HG03460 (cell line): ENCODE measurements around the gene ELMO2.

Experiments used
- ATAC-seq: cut with Tn5 transposase; IDR thresholded peaks from one replicate; pipeline ENCODE4 v1.9.1; 2021; ENCODE audit not compliant: unreplicated experiment

The ELMO2 gene, protein sequence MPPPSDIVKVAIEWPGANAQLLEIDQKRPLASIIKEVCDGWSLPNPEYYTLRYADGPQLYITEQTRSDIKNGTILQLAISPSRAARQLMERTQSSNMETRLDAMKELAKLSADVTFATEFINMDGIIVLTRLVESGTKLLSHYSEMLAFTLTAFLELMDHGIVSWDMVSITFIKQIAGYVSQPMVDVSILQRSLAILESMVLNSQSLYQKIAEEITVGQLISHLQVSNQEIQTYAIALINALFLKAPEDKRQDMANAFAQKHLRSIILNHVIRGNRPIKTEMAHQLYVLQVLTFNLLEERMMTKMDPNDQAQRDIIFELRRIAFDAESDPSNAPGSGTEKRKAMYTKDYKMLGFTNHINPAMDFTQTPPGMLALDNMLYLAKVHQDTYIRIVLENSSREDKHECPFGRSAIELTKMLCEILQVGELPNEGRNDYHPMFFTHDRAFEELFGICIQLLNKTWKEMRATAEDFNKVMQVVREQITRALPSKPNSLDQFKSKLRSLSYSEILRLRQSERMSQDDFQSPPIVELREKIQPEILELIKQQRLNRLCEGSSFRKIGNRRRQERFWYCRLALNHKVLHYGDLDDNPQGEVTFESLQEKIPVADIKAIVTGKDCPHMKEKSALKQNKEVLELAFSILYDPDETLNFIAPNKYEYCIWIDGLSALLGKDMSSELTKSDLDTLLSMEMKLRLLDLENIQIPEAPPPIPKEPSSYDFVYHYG

GRCh38 chr20:46406200-46406985, at the start of gene ELMO2:
Gene ELMO2, minus strand, starts transcription at chr20:46406615. Its CDS starts 12,133 bp downstream, at chr20:46394482.
- peak; percentile 81 for ATAC-seq

DNA sequence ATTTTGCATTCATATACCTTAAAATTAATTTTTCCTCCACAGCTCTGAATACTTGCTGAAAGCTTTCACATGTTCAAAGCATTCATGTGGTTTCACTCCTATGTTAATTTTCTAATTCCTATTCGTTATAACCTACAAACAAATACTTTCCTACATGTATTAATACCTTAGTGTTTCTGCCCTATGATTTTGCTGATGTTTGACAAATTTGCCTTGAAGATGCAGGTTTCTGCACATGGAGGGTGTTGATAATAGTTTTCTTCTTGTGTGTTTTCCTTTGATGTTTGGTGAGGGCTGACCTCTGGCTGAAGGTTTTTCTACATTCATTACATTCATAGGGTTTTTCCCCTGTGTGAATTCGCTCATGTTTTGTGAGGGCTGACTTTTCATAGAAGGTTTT, 49.3 kb upstream of the ELMO2 start:
- ATAC-seq: no peak

DNA sequence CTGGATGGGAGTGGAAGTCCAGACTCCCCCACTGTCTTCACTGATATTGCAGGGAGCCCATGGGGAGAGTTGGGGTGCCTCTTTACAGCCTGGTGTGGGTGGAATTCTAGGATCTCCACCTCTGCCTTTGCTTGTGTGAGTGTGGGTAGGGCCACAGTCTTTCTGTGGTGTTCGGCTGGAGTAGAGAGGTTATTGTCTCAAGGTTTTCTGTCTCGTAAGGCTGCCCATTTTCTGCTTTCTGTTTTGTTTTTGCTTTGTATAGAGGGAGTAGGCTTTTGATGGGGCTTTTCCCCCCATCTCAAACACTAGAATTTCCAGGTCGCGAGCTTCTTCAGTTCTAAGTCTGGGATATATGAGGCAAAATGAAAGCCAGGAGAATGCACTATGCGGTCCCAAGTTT, 40.4 kb upstream of the ELMO2 start:
- ATAC-seq: no peak

- no peak for ATAC-seq
Measured at GRCh38 chr20:46439837-46440236, 33.4 kb upstream of the ELMO2 start.

DNA sequence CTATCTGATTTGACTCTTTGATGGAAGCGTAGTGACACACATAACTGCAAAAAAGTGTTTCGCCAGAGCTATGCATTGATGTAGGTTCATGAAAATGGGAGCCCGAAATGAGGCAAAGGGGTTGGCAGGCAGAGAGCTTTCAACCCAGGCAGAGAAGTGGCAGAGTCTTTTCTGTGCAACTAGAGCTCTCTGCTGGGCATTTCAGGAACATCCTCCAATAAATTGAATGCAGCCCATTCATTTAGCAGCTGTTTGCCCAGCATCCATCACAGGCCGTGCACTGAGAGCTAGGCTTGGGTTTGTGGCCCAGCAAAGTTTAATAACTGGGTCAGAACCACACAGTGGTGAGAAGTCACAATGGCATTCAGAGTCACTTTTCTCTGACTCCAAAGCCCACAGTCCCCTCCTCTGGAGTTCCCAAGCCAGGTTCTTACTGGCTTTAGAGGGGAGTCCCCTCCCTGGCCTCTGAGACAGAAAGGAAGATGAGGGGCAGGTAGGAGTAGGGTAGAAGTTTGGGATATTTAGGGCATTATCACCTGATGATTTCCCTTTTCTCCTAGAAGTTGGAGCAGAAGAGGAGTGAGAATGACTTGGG, 31.8 kb upstream of the ELMO2 start:
- no peak for ATAC-seq

DNA sequence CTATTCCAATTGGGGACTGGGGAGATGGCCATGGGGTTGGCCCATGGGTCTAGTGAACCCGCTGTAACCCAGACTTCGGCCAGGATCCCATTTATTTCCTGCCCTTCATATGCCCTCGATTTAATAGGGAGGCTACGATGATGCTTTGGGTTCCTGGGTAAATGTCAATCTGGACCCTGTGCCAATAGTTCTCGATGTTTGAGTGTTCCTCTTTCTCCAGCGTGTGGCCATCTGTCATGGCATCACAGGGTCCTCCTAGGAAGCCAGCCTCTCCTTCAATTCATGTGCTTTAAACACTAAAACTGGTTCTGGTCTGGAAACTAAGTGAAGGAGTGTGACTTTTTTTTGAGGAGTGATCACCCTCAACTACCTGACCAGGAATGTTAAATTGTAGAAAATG, 28.7 kb upstream of the ELMO2 start:
- ATAC-seq: no peak

- no peak for ATAC-seq
Measured at GRCh38 chr20:46434597-46434996, 28.2 kb upstream of the ELMO2 start.

- ATAC-seq: no peak
Measured at GRCh38 chr20:46433051-46433450, 26.6 kb upstream of the ELMO2 start.

GRCh38 chr20:46430921-46431712, 24.7 kb upstream of the ELMO2 start:
- ATAC-seq: no peak

DNA sequence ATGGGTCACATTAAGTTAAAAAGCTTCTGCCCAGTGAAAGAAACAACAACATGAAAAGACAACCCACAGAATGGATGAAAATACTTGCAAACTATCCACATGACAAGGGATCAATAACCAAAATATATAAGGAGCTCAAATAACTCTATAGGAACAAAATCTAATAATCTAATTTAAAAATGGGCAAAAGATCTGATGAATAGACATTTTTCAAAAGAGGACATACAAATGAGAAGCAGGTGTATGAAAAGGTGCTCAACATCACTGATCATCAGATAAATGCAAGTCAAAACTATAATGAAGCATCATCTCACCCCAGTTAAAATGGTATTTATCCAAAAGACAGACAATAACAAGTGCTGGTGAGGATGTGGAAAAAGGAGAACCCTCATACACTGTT, 21.0 kb upstream of the ELMO2 start:
- ATAC-seq: no peak

DNA sequence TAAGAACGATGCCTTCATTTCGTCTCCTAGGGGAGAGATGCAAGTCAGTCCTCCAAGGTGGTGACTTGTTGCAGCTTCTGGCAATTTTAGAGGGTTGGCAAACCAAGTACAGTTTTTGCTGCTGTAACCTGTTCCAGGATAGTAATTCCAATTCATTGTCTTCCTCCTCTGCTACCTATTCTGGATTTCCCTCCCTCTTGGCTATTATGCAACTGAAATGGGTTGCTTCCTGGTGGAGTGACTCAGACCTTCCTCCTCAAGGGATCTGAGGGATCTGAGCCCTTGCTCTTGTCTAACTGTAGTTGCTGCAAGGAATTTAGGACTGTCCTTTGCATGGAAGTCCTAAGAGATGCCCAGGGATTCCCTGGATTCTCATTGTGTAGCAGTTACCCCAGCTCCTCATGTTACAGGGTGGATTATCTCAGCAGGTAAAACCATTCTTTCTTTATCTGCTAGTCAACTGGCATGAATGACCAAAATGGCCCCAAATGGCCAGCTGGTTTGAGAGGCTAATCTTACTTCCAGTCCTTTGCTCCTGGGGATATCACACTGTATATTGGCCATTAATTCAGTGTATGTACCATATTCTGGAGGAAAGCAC, 17.6 kb upstream of the ELMO2 start:
- no peak for ATAC-seq

DNA sequence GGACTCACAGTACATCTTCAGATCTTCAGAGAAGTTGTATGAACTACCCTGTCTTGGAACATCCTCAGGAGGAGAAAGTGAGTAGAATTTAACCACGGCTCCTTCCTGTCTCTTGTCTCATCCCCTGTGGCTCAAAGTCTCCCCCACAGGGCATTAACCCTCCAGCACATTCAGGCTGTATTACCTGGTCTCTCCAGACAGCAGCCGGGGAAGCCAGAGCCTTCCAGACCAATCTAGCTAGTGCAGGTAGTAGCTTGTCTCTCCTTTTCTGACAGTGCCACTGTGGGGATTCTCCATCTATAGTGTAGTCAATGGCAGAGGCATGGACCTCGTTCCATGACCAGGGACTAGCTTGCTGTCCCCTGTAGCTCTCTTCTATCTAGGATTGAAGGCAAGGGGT, 16.9 kb upstream of the ELMO2 start:
- no peak for ATAC-seq

DNA sequence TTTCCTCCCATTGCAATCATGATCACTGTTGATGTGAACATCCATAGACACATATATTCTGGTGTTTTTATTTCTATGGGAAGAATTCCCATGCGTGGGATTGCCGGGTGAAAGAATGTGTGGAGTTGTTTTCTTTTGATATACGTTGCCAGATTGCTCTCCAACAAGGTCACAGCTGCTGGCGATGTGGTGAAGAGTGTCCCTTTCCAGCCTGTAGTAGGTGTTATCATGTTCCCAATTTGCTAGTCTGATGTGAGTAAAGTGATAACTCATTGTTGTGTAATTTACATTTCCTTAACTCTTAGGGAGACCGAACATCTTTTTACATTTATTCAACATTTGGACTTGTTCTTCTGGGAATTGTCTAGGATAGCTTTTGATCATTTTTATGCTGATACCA, 14.5 kb upstream of the ELMO2 start:
- no peak for ATAC-seq

GRCh38 chr20:46419882-46420281, 13.5 kb upstream of the ELMO2 start:
- no peak for ATAC-seq

GRCh38 chr20:46416839-46417238, 10.4 kb upstream of the ELMO2 start:
- ATAC-seq: no peak

GRCh38 chr20:46416421-46416820, 10.0 kb upstream of the ELMO2 start:
- ATAC-seq: no peak

- ATAC-seq: no peak
Measured at GRCh38 chr20:46415773-46416172, 9.4 kb upstream of the ELMO2 start.

GRCh38 chr20:46414608-46415007, 8.2 kb upstream of the ELMO2 start:
- ATAC-seq: no peak

DNA sequence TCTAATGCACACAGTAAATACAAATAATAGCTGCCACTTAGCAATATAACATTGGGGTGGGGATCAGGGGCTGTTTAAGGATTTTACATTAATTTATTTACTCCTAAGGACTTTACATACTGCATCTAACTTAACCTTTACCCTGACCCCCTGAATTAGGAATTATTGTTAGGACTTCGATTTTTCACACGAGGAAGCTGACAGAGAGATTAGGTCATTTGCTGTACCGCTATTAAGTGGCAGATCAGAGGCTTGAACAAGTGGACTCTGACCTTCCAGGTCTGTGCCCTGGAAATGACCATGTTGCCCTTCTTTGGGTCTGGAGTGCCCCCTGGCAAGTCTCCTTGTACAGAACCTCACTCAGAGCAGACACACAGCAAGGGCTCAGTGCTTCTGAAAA, 5.2 kb upstream of the ELMO2 start:
- no peak for ATAC-seq

DNA sequence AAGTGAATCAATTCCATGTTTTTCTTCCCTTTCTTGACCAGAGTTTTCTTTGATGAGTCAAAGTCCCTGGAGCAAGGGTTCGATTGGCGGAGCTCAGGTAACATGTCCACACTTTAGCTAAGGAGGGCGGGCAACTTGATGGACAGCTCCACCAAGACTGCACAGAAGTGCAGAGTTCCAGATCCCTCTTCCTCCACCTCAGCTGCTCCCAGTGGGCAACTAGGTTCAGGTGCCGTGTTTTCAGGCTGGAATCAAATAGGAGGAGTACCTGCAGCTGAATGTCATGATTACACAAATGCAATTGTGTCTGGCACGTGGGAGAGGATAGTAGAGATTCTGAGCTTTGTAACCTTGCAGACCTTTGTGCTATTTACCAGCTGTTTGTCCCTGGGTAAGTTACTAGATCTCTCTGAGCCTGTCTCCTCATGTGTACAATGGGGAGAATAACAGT, 1.9 kb upstream of the ELMO2 start:
- ATAC-seq: no peak
